Measurements from ENCODE around the gene STK24.

DNA sequence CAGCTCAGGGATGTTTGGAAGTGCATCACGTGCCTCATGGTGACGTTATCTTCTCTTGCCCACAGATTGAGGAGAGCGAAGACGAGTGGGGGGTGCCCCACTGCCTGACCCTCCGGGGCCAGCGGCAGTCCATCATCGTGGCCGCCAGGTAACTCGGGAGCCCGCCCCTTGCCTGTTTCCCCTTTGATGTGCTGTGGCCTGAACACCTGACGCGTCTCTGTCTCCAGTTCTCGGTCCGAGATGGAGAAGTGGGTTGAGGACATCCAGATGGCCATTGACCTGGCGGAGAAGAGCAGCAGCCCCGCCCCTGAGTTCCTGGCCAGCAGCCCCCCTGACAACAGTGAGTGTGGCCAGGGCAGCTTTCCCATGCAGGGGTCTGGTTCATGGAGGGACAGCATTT, 137.0 kb downstream of the STK24 start:
- TF ChIP-seq, protein P1, sequence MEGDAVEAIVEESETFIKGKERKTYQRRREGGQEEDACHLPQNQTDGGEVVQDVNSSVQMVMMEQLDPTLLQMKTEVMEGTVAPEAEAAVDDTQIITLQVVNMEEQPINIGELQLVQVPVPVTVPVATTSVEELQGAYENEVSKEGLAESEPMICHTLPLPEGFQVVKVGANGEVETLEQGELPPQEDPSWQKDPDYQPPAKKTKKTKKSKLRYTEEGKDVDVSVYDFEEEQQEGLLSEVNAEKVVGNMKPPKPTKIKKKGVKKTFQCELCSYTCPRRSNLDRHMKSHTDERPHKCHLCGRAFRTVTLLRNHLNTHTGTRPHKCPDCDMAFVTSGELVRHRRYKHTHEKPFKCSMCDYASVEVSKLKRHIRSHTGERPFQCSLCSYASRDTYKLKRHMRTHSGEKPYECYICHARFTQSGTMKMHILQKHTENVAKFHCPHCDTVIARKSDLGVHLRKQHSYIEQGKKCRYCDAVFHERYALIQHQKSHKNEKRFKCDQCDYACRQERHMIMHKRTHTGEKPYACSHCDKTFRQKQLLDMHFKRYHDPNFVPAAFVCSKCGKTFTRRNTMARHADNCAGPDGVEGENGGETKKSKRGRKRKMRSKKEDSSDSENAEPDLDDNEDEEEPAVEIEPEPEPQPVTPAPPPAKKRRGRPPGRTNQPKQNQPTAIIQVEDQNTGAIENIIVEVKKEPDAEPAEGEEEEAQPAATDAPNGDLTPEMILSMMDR (IDR thresholded peaks at IDR 0.05; ENCODE audit: low read depth, low read length) = no peak
- TF ChIP-seq EZH2phosphoT487 (IDR thresholded peaks at IDR 0.05; ENCODE audit: low read depth) = no peak

All from OCI-LY3 (cell line).